GM21515 (cell line): ENCODE data around the gene IRF9.

ENCODE experiments used
- ATAC-seq: cut with Tn5 transposase; IDR thresholded peaks from one replicate; pipeline ENCODE4 v1.9.1; 2021; ENCODE audit not compliant: unreplicated experiment

Gene IRF9

GRCh38 chr14:24146978-24147760 lies 13.9 kb upstream of the IRF9 start, which contains the start of gene RNF31:
Gene RNF31, plus strand, starts transcription at chr14:24147498. Its CDS starts 201 bp downstream, at chr14:24147699.
- peak; percentile 78 for ATAC-seq

- no peak for ATAC-seq
Measured at GRCh38 chr14:24147761-24148428, 13.2 kb upstream of the IRF9 start.

- ATAC-seq, result no peak
Measured at GRCh38 chr14:24149302-24149969, 11.6 kb upstream of the IRF9 start.

DNA sequence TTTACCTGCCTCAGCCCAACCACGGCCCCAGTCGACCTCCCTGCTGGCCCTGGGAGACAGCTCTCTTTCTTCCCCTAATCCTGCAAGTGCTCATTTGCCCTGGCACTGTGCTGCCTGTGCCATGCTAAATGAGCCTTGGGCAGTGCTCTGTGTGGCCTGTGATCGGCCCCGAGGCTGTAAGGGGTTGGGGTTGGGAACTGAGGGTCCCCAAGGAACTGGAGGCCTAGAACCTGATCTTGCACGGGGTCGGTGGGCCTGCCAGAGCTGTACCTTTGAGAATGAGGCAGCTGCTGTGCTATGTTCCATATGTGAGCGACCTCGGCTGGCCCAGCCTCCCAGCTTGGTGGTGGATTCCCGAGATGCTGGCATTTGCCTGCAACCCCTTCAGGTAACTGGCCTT lies 11.0 kb upstream of the IRF9 start:
- no peak for ATAC-seq

- ATAC-seq, result no peak
Measured at GRCh38 chr14:24150567-24150966, 10.5 kb upstream of the IRF9 start.

DNA sequence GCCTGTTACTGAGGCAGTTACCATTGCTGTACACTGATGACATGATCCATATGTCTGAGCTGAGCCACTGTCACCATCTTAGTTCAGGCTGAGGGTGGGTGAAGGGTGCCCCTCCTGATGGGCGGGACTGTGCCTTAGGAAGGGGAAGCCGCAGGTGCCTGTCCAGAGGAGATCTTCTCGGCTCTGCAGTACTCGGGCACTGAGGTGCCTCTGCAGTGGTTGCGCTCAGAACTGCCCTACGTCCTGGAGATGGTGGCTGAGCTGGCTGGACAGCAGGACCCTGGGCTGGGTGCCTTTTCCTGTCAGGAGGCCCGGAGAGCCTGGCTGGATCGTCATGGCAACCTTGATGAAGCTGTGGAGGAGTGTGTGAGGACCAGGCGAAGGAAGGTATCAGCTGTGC lies 10.1 kb upstream of the IRF9 start:
- ATAC-seq, result no peak

GRCh38 chr14:24151404-24152080 lies 9.5 kb upstream of the IRF9 start:
- ATAC-seq, result no peak

- ATAC-seq, result no peak
Measured at GRCh38 chr14:24155100-24155499, 6.0 kb upstream of the IRF9 start.

GRCh38 chr14:24156840-24157239 lies 4.2 kb upstream of the IRF9 start:
- ATAC-seq, result no peak

DNA sequence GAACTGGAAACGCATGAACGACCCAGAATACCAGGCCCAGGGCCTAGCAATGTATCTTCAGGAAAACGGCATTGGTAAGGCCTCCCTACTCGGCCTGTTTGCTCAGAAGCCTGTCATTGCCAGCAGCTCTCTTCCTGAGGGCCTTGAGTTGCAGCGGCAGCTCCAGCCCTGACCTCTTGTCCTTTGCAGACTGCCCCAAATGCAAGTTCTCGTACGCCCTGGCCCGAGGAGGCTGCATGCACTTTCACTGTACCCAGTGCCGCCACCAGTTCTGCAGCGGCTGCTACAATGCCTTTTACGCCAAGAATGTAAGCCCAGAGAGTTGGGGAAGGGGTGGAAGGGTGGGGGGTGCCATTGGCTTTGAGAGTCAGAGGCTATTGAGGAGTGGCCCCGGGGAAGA lies 3.7 kb upstream of the IRF9 start:
- no peak for ATAC-seq

DNA sequence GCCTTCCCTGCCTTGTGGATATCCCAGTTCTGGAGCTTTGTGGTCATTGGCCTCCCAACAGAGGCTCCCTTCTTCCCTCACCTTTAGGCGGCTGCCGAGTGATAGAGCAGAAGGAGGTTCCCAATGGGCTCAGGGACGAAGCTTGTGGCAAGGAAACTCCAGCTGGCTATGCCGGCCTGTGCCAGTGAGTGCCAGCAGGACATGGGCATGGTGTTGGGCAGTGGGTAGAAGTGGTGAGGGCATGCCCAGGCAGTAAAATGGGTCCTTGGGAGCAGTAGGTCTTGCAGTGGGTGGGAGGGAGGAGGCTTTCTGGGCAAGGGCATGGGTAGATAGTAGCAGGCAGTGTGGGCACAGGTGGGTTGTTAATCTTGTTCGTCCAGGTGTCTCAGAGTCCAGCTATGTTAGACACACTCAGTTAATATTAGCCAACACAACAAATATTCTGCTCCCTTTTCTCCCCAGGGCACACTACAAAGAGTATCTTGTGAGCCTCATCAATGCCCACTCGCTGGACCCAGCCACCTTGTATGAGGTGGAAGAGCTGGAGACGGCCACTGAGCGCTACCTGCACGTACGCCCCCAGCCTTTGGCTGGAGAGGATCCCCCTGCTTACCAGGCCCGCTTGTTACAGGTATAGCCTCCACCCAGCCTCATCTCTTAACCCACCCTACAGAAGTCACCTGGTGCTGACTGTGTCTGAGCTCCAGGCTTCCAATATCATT lies 1.1 kb upstream of the IRF9 start:
- ATAC-seq, result no peak

GRCh38 chr14:24160499-24160849 lies 591 bp upstream of the IRF9 start:
- no peak for ATAC-seq

- ATAC-seq, result no peak
Measured at GRCh38 chr14:24162093-24162492, 1.0 kb downstream of the IRF9 start.

GRCh38 chr14:24164518-24164991 lies 3.5 kb downstream of the IRF9 start:
- ATAC-seq, result no peak

DNA sequence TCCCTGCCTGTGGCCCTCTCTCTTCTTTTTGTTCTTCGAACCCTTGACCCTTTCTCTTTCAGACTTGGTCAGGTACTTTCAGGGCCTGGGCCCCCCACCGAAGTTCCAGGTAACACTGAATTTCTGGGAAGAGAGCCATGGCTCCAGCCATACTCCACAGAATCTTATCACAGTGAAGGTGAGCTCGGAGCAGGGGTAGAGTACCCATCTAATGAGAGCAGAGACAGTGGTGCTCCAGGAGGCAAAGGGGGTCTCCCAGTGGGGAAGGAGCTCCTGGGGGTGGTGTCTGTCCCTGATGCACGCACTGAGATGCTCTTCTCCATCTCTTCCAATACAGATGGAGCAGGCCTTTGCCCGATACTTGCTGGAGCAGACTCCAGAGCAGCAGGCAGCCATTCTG lies 4.7 kb downstream of the IRF9 start:
- ATAC-seq, result no peak

DNA sequence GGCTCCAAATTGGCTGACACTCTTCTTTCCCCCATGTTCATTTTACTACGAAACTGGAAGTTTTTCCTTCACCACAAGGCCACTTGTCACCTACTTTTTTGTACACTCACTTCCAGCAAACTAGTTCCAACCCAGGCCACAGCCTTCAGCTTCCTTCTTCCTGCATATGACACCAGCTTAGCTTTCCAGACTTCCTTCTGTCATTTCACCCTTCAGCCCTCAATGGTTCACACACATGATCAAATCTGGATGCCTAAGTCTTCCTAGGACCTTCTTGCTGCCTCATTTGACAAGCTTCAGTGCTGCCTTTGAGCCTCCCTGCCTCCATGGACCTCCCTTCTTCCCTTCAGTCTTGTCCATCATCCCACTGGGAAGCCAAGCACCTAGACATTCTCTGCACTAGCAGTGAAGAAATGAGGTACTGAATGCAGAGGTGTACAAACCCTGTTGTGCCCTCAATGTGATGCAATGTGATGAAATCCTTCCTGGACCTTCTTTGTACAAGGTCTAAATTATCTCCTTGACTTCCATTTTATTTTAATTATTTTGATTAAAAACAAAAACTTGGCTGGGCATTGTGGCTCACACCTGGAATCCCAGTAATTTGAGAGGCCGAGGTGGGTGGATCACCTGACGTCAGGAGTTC lies 6.5 kb downstream of the IRF9 start:
- no peak for ATAC-seq

DNA sequence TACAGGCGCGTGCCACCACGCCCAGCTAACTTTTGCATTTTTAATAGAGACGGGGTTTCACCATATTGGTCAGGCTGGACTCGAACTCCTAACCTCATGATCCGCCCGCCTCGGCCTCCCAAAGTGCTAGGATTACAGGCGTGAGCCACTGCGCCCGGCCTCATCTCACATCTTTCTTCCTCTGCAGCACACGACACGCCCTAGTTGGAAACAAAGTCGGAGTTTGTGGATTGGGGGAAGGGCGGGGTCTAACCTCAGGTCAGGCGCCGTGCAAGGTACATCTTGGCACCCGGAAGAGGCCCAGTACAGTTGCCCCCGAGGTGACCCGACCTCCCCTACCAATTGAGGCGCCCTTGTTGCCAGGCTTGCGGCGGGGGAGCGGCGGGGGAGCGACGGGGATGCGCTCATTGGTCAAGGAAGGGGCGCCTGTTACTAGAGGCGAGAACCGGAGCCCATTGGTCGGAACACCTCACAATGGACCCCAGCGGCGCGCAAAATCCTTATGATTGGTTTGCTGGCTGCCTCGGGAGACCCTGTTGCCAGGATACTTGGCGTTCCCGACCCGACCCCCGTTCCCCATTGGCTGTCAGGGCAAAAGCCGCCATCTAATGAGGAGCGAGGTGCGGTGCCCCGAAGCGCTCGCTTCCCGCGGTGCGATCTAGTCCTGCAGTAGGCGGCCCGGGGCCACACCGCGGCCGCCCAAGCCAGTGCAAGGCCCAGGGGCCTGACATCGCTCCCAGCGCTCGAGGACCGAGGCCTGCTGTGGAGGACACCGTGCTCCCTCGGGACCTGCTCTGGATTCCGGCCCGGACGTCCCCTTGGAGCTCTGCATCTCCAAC lies 10.6 kb downstream of the IRF9 start, which contains the start of gene REC8:
Gene REC8 (plus strand): TSS at position 659 of the 839 bp plus-strand sequence. CDS start 473 bp downstream, outside the sequence.
- ATAC-seq, result peak; percentile 79

- no peak for ATAC-seq
Measured at GRCh38 chr14:24172261-24172860, 11.3 kb downstream of the IRF9 start.

DNA sequence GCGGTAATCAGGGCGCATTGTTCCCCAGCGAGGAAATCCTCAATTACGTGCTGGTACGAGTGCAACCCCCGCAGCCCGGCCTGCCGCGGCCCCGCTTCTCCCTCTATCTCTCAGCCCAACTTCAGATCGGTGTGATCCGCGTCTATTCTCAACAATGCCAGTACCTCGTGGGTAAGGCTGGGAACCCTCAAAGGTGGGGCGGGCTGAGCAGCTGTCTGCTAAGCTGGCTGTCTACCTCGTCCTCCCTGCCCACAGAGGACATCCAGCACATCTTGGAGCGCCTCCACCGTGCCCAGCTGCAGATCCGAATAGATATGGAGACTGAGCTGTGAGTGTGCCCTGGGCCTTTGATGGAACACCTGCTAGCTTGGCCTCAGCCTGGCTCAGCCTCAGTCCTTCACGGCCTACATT lies 11.8 kb downstream of the IRF9 start:
- no peak for ATAC-seq
